MCF 10A (cell line): Measurements from ENCODE around the gene NFX1. TPM values are rescaled to one million over a fixed set of nuclear protein-coding genes. Genes with fewer than 3 reads are reported as not detected.

Experiments used
- BruUV-seq: library from RNA; stranded (reverse); fragments of 400-500 nt; replicated peaks from 2 replicates; lab custom pipeline; 2021; lab: Mats Ljungman, UMichigan
- CTCF ChIA-PET: fragments of 300-600 bp; sonication (Branson Sonifier 250); formaldehyde crosslinking; extraction: SDS; loops from one replicate; lab custom pipeline; 2021; ENCODE audit warnings: antibody characterized with exemption, inconsistent platforms; lab: Yijun Ruan, JAX
- POLR2A ChIA-PET: fragments of 300-600, 350-650 bp; sonication (Branson Sonifier 250); formaldehyde crosslinking; extraction: SDS; loops from one replicate; lab custom pipeline; 2020; ENCODE audit warnings: antibody characterized with exemption, inconsistent platforms; lab: Yijun Ruan, JAX
- DNase-seq: peaks from one replicate; pipeline ENCODE4 v3.0.0-alpha.2; 2018; ENCODE audit not compliant: unreplicated experiment
- H3K27ac Mint-ChIP-seq: one replicate; pipeline ENCODE4 v1.8.0; 2022; ENCODE audit warnings: mild to moderate bottlenecking, low read depth, mixed read lengths; ENCODE audit not compliant: unreplicated experiment
- H3K27me3 Mint-ChIP-seq: one replicate; pipeline ENCODE4 v1.8.0; 2022; ENCODE audit warnings: mixed read lengths; ENCODE audit not compliant: insufficient read depth, unreplicated experiment
- H3K36me3 Mint-ChIP-seq: one replicate; pipeline ENCODE4 v1.8.0; 2022; ENCODE audit warnings: mild to moderate bottlenecking, moderate library complexity, mixed read lengths; ENCODE audit not compliant: insufficient read depth, unreplicated experiment
- H3K4me1 Mint-ChIP-seq: one replicate; pipeline ENCODE4 v1.8.0; 2022; ENCODE audit warnings: mixed read lengths; ENCODE audit not compliant: insufficient read depth, unreplicated experiment
- H3K4me3 Mint-ChIP-seq: one replicate; pipeline ENCODE4 v1.8.0; 2022; ENCODE audit warnings: mild to moderate bottlenecking, moderate library complexity, mixed read lengths; ENCODE audit not compliant: unreplicated experiment
- H3K9me3 Mint-ChIP-seq: one replicate; pipeline ENCODE4 v1.8.0; 2022; ENCODE audit warnings: mixed read lengths; ENCODE audit not compliant: unreplicated experiment
- intact Hi-C: fragments of 100-400 bp; cut with micrococcal nuclease; formaldehyde crosslinking; loops from 2 replicates; pipeline ENCODE4 v1.14.1; 2022
- total RNA-seq: library from RNA; stranded (reverse); gene quantifications from 2 replicates; pipeline ENCODE4 v1.2.3, GENCODE V29; 2022
- TF ChIP-seq, protein P1 (sequence below): fragments of 200-600 bp; IDR thresholded peaks from one replicate; pipeline ENCODE4 v1.8.0; 2022; ENCODE audit warnings: antibody characterized with exemption, mild to moderate bottlenecking; ENCODE audit not compliant: unreplicated experiment

The NFX1 gene
- total RNA-seq, 1 experiment from 2014 or later, result 78.5 TPM

DNA sequence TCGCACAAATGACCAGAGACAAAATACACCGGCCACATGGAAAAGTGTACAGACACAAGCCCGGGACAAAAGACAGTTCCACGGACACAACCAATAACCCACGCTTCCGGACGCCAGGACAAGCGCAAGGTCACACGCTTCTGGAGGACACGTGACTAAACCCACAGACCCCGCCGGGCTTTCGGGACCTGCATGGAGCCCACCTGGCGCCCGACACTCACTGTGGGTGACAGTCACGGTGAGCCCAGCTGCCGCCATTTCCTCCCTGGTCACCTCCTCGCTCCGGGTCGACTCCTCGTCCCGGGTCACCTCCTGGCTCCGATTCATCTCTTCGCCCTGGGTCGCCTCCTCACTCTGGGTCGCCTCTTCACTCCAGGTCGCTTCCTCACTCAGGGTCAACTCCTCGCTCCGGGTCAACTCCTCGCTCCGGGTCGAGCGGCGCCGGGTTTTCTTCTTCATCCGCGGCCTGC, 26.3 kb upstream of the NFX1 start:
- Mint-ChIP-seq H3K27ac (peak overlapping the region; percentile 95), H3K36me3 (peaks cover 66% of the 10 kb centered on the region), H3K4me1 (peaks cover 34% of the 10 kb centered on the region), H3K4me3 (peak overlapping the region; percentile 99), H3K27me3 (no peaks in the 10 kb centered on the region), H3K9me3 (no peaks in the 10 kb centered on the region)
- POLR2A ChIA-PET, result interaction anchor here (0.6 to 7.9 kb wide), 23 partner anchors 11 to 248 kb away, joined by 3 to 387 read pairs (median 6); partner anchors contain the start of genes B4GALT1, DNAJA1, NFX1 and NOL6
- TSS peak; percentile 27 for BruUV-seq
- intact Hi-C loops, result loop anchor here (1.0 to 2.0 kb wide), 6 partner anchors 27 to 188 kb away; partner anchors contain the start of genes NFX1 and SMU1
- CTCF ChIA-PET, result interaction anchor here (0.6 to 4.8 kb wide), 6 partner anchors 12 to 103 kb away, joined by 4 to 30 read pairs (median 7); no protein-coding TSS in a partner anchor
- DNase-seq, result peak; percentile 38
- TF ChIP-seq, protein P1, sequence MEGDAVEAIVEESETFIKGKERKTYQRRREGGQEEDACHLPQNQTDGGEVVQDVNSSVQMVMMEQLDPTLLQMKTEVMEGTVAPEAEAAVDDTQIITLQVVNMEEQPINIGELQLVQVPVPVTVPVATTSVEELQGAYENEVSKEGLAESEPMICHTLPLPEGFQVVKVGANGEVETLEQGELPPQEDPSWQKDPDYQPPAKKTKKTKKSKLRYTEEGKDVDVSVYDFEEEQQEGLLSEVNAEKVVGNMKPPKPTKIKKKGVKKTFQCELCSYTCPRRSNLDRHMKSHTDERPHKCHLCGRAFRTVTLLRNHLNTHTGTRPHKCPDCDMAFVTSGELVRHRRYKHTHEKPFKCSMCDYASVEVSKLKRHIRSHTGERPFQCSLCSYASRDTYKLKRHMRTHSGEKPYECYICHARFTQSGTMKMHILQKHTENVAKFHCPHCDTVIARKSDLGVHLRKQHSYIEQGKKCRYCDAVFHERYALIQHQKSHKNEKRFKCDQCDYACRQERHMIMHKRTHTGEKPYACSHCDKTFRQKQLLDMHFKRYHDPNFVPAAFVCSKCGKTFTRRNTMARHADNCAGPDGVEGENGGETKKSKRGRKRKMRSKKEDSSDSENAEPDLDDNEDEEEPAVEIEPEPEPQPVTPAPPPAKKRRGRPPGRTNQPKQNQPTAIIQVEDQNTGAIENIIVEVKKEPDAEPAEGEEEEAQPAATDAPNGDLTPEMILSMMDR, result no peak

DNA sequence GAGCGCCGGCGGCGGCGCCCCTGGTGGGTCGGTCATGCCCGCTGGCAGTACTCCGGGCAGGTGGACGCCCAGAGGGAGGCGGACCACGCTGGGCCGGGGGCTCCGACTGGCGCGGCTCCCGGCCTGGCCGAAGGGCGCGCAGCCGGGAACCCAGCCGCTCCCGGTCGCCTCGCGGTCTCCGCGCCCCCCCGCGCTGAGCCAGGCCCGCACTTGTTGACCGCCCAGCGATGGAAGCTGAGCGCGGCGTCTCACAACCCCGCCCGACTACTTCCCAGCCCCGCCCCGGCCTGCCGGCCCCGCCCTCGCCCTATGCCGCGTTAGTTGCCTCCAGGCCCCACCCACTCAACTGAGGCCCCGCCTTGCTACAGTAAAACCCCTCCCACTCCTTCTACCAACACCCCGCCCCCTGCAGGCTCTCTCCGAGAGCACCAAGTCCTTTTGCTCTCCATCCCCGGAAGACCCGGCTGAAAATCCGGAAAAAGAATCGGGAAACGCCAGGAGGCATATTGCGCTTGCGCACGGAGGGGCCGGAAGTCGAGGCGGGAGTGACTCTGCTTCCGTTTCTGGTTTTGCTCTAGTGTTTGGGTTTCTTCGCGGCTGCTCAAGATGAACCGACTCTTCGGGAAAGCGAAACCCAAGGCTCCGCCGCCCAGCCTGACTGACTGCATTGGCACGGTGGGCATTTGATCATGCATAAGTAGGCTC, 25.7 kb upstream of the NFX1 start, which contains the start of the genes BAG1 and CHMP5:
BAG1 (minus strand) TSS at position 236 of the 705 bp plus-strand sequence.
CHMP5 (plus strand) TSS at position 577 of the 705 bp plus-strand sequence; CDS start at position 607, 30 bp downstream.
- TF ChIP-seq, protein P1, result no peak
- DNase-seq, result peak; percentile 99
- Mint-ChIP-seq H3K36me3 (peaks cover 63% of the 10 kb centered on the region), H3K4me3 (peak within 1 kb of the TSS; percentile 99), H3K27me3 (no peaks in the 10 kb centered on the region), H3K9me3 (no peaks in the 10 kb centered on the region), H3K27ac (peak within 1 kb of the TSS; percentile 95), H3K4me1 (peaks cover 33% of the 10 kb centered on the region)
- POLR2A ChIA-PET, result interaction anchor here (0.6 to 7.9 kb wide), 26 partner anchors 12 to 249 kb away, joined by 3 to 387 read pairs (median 6); partner anchors contain the start of genes B4GALT1, DNAJA1, NFX1 and NOL6
- CTCF ChIA-PET, result interaction anchor here (0.8 to 4.8 kb wide), 6 partner anchors 12 to 103 kb away, joined by 3 to 30 read pairs (median 4); no protein-coding TSS in a partner anchor
- intact Hi-C loops, result loop anchor here (1.0 to 2.0 kb wide), 6 partner anchors 26 to 188 kb away; partner anchors contain the start of genes NFX1 and SMU1
- no TSS peak for BruUV-seq

DNA sequence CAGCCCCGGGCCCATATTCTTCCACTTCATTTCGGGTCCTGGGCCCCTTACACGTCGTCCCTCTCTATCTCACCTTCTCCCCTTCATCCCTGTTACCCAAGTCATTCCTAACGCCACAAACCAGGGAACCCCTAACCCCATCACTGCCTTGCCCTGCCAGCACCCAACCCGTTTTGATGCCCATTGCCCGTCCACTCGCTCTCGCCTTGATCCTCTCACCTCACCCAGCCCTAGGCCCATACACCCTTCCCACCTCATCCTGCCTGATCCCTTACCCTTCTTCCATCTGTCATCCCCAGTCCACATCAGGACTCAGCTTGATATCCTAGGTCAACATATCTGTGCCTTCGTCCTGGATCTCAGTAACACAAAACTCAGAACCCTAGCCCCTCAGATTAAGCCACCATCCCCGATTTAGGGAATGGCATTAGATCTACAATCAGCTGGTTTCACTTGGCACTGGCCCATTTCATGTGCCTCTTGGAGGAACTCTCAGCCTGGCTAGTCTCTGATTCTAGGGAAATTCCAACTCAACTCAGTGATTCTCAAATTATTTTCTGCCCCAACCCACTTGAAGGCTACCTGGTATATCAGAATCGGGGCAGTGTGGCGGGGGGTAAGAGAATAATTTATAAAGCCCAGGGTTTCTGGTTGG, 25.0 kb upstream of the NFX1 start:
- TF ChIP-seq, protein P1, result no peak
- H3K4me1 Mint-ChIP-seq, result peaks cover 28% of the 10 kb centered on the region
- no peaks in the 10 kb centered on the region for H3K27me3 Mint-ChIP-seq
- ChIA-PET CTCF (interaction anchor here (0.6 to 4.8 kb wide), 7 partner anchors 11 to 137 kb away, joined by 3 to 30 read pairs (median 3); no protein-coding TSS in a partner anchor), POLR2A (interaction anchor here (0.7 to 7.9 kb wide), 14 partner anchors 12 to 240 kb away, joined by 3 to 387 read pairs (median 6); partner anchors contain the start of genes B4GALT1, DNAJA1, NFX1 and NOL6)
- H3K9me3 Mint-ChIP-seq, result no peaks in the 10 kb centered on the region
- peak overlapping the region; percentile 95 for H3K27ac Mint-ChIP-seq
- peaks cover 63% of the 10 kb centered on the region for H3K36me3 Mint-ChIP-seq
- no peak for DNase-seq
- intact Hi-C loops, result loop anchor here (2.0 kb wide), 2 partner anchors 25 to 55 kb away; partner anchors contain the start of gene NFX1
- H3K4me3 Mint-ChIP-seq, result peak overlapping the region; percentile 99
- TSS peak; percentile 39 for BruUV-seq
